A549 (cell line): ENCODE data around the gene PAN3. TPM values are rescaled to one million over a fixed set of nuclear protein-coding genes. Genes with fewer than 3 reads are reported as not detected.

Experiments used
- ATAC-seq, 2 experiments: fragments of 200-7000 bp in 1 of 2; fragments of >200 bp in 1 of 2; cut with Nextera tagmentation in 1 of 2; cut with Tn5 transposase in 1 of 2; 3 replicates each; pipeline versions ENCODE4 v1.8.0 to v1.9.1; 2018 to 2020; ENCODE audit warnings: mild to moderate bottlenecking in 1 of 2, moderate library complexity in 1 of 2
- CTCF ChIA-PET: fragments of 300-600 bp; sonication (Branson Sonifier 250); formaldehyde crosslinking; extraction: SDS; loops from one replicate; lab custom pipeline; 2021; ENCODE audit warnings: antibody characterized with exemption, inconsistent platforms; lab: Yijun Ruan, JAX
- POLR2A ChIA-PET: fragments of 350-600 bp; formaldehyde crosslinking; extraction: SDS; loops from one replicate; lab custom pipeline; 2021; ENCODE audit warnings: antibody characterized with exemption, inconsistent platforms; lab: Yijun Ruan, JAX
- DNase-seq, 2 experiments: peaks; one replicate each; pipeline versions ENCODE4 v3.0.0 to v3.0.0-alpha.2; 2011 to 2016; ENCODE audit warnings: low read depth in 1 of 2, low spot score in 1 of 2
- FAIRE-seq: peaks from 2 replicates; lab custom pipeline; 2011; peaks lifted over from hg19 to GRCh38; lab: Jason Lieb, UNC
- H3K27ac ChIP-seq, 2 experiments: fragments of >200 bp; sonication (Bioruptor Twin); formaldehyde crosslinking; 3 replicates each; pipeline ENCODE4 v1.5.1; 2016 to 2017
- H3K4me1 ChIP-seq: fragments of >200 bp; sonication (Bioruptor Twin); formaldehyde crosslinking; 3 replicates; pipeline ENCODE4 v1.6.1; 2016
- H3K4me2 ChIP-seq: fragments of >200 bp; sonication (Bioruptor Twin); formaldehyde crosslinking; 3 replicates; pipeline ENCODE4 v1.6.1; 2016
- H3K4me3 ChIP-seq: fragments of >200 bp; sonication (Bioruptor Twin); formaldehyde crosslinking; 3 replicates; pipeline ENCODE4 v1.5.1; 2016
- H3K9me3 ChIP-seq: fragments of >200 bp; sonication (Bioruptor Twin); formaldehyde crosslinking; 3 replicates; pipeline ENCODE4 v1.6.1; 2016
- CHD4 ChIP-seq: fragments of 200-600 bp; sonication (generic); IDR thresholded peaks from 2 replicates; pipeline ENCODE4 v1.6.1; 2016; ENCODE audit warnings: antibody characterized with exemption, mild to moderate bottlenecking, borderline replicate concordance
- HOXA7 ChIP-seq: fragments of 250-450 bp; sonication (Bioruptor Pico); IDR thresholded peaks from 2 replicates; pipeline ENCODE4 v1.5.0; 2020; ENCODE audit warnings: mild to moderate bottlenecking, moderate library complexity
- JUNB ChIP-seq: fragments of >200 bp; sonication (Bioruptor Twin); formaldehyde crosslinking; IDR thresholded peaks from 2 replicates; pipeline ENCODE4 v1.6.1; 2016
- MAFK ChIP-seq: fragments of 450-650 bp; IDR thresholded peaks from 2 replicates; pipeline ENCODE4 v1.6.1; 2014; ENCODE audit not compliant: partially characterized antibody
- MYC ChIP-seq: IDR thresholded peaks from 2 replicates; pipeline ENCODE4 v1.6.1; 2012; ENCODE audit warnings: mild to moderate bottlenecking, inconsistent platforms, low read length, improper control_type of control experiment, borderline replicate concordance
- NFE2L2 ChIP-seq: fragments of 150-350 bp; conservative IDR thresholded peaks from 2 replicates; pipeline ENCODE4 v1.6.1; 2014; ENCODE audit warnings: low read length
- PHF8 ChIP-seq: fragments of 200-600 bp; sonication (generic); IDR thresholded peaks from 2 replicates; pipeline ENCODE4 v1.6.1; 2016; ENCODE audit warnings: low read depth, mild to moderate bottlenecking, antibody characterized with exemption, moderate library complexity, borderline replicate concordance
- RAD21 ChIP-seq, 2 experiments: fragments of >200 bp in 1 of 2; sonication (Bioruptor Twin) in 1 of 2; formaldehyde crosslinking in 1 of 2; IDR thresholded peaks in 1 of 2; conservative IDR thresholded peaks in 1 of 2; 2 replicates in 1 of 2; 3 replicates in 1 of 2; pipeline ENCODE4 v1.6.1; 2012 to 2018; ENCODE audit warnings: inconsistent platforms in 1 of 2
- RARB ChIP-seq: fragments of 250-450 bp; sonication (Bioruptor Pico); IDR thresholded peaks from 2 replicates; pipeline ENCODE4 v1.8.0; 2021; ENCODE audit warnings: mild to moderate bottlenecking, moderate library complexity
- REST ChIP-seq: fragments of 200-600 bp; sonication (generic); IDR thresholded peaks from 2 replicates; pipeline ENCODE4 v1.6.1; 2016; ENCODE audit warnings: antibody characterized with exemption, mild to moderate bottlenecking, moderate library complexity
- SREBF2 ChIP-seq: fragments of 450-650 bp; IDR thresholded peaks from 2 replicates; pipeline ENCODE4 v1.6.1; 2014; ENCODE audit warnings: mild to moderate bottlenecking, moderate library complexity
- TFCP2L1 ChIP-seq: fragments of 250-450 bp; sonication (Bioruptor Pico); IDR thresholded peaks from 2 replicates; pipeline ENCODE4 v1.5.0; 2021; ENCODE audit warnings: mild to moderate bottlenecking
- ZC3H11A ChIP-seq: fragments of 450-650 bp; IDR thresholded peaks from 2 replicates; pipeline ENCODE4 v1.6.1; 2014; ENCODE audit warnings: antibody characterized with exemption, mild to moderate bottlenecking
- ZNF302 ChIP-seq: fragments of 250-450 bp; sonication (Bioruptor Pico); IDR thresholded peaks from 2 replicates; pipeline ENCODE4 v1.9.0; 2021; ENCODE audit warnings: inconsistent platforms, mild to moderate bottlenecking, moderate library complexity
- WGBS: methylation state at CpG from one replicate; pipeline ENCODE4 v1.1.6; 2017; ENCODE audit errors: missing lambda C conversion rate; 5-methylcytosine and 5-hydroxymethylcytosine counted together
- polyA plus RNA-seq, 4 experiments: library from polyadenylated mRNA; depleted of rRNA in 3 of 4; stranded (reverse); fragments of >200 nt; fragmentation: RNase III in 1 of 4; extraction: RNeasy Plus Mini Kit Qiagen cat#74134 plus additional on column Dnase treatment in 1 of 4; gene quantifications; 2 replicates in 3 of 4; 3 replicates in 1 of 4; pipeline ENCODE4 v1.2.3, GENCODE V29; 2011 to 2017
- TF ChIP-seq, protein P1 (sequence below): fragments of 250-450 bp; sonication (Bioruptor Pico); IDR thresholded peaks from 2 replicates; pipeline ENCODE4 v1.5.0; 2021; ENCODE audit warnings: mild to moderate bottlenecking, moderate library complexity, borderline replicate concordance

PAN3 gene
- polyA plus RNA-seq, 2 of the 4 experiments (the other 2 are of a cell fraction), result 6.2 to 13.9 TPM

- TF ChIP-seq, protein P1, sequence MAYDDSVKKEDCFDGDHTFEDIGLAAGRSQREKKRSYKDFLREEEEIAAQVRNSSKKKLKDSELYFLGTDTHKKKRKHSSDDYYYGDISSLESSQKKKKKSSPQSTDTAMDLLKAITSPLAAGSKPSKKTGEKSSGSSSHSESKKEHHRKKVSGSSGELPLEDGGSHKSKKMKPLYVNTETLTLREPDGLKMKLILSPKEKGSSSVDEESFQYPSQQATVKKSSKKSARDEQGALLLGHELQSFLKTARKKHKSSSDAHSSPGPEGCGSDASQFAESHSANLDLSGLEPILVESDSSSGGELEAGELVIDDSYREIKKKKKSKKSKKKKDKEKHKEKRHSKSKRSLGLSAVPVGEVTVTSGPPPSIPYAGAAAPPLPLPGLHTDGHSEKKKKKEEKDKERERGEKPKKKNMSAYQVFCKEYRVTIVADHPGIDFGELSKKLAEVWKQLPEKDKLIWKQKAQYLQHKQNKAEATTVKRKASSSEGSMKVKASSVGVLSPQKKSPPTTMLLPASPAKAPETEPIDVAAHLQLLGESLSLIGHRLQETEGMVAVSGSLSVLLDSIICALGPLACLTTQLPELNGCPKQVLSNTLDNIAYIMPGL (CRISPR knock-in tag), result no peak
- TF ChIP-seq, all 56 proteins: peak for 0
Measured at GRCh38 chr13:28219408-28220099, 81.2 kb downstream of the PAN3 start (continued).

GRCh38 chr13:28220166-28220565 is 81.8 kb downstream of the PAN3 start:
- ChIA-PET CTCF (no interaction called here), POLR2A (no interaction called here)
- no peaks in the 10 kb centered on the region for H3K4me1 ChIP-seq
- no peak overlapping the region for H3K4me3 ChIP-seq
- no peak for FAIRE-seq
- no peak overlapping the region for H3K4me2 ChIP-seq
- no peak for ATAC-seq
- no peak for DNase-seq
- 94% methylated on average over 4 of the region's 4 CpGs for WGBS
- TF ChIP-seq REST (no peak), NFE2L2 (no peak), HOXA7 (CRISPR knock-in tag) (no peak), RAD21 (conservative IDR thresholded peaks at IDR 0.05 in 1 of 2, IDR thresholded peaks at IDR 0.05 in 1 of 2) (no peak), PHF8 (no peak)
- H3K27ac ChIP-seq, result no peak overlapping the region
- no peaks in the 10 kb centered on the region for H3K9me3 ChIP-seq

- no peak for FAIRE-seq
- Histone ChIP-seq H3K9me3 (no peaks in the 10 kb centered on the region), H3K4me3 (no peak overlapping the region)
- TF ChIP-seq SREBF2 (no peak), RARB (no peak), TFCP2L1 (CRISPR knock-in tag) (no peak), PHF8 (no peak), ZNF302 (no peak), RAD21 (conservative IDR thresholded peaks at IDR 0.05 in 1 of 2, IDR thresholded peaks at IDR 0.05 in 1 of 2) (no peak), MYC (no peak), CHD4 (no peak), JUNB (no peak), NFE2L2 (no peak), MAFK (no peak), ZC3H11A (no peak)
- TF ChIP-seq, all 56 proteins: peak for 0
- H3K4me1 ChIP-seq, result no peaks in the 10 kb centered on the region
- no peak overlapping the region for H3K4me2 ChIP-seq
- DNase-seq, result no peak
- no peak overlapping the region for H3K27ac ChIP-seq
- POLR2A ChIA-PET, result no interaction called here
- ATAC-seq, result no peak
- CTCF ChIA-PET, result no interaction called here
- WGBS, result 91% methylated on average over 4 of the region's 4 CpGs
Measured at GRCh38 chr13:28229522-28230411, 91.4 kb downstream of the PAN3 start.
